COLO829 (cell line): ENCODE results near the gene CCDC13.

Source experiments
- DNase-seq: peaks from one replicate; pipeline ENCODE4 v3.0.0; 2012; ENCODE audit warnings: low spot score

Gene CCDC13

GRCh38 chr3:42732829-42733459 is 40.1 kb downstream of the CCDC13 start:
- DNase-seq: no peak

GRCh38 chr3:42732196-42732828 is 40.7 kb downstream of the CCDC13 start:
- DNase-seq: peak; percentile 97

GRCh38 chr3:42731476-42732195 is 41.4 kb downstream of the CCDC13 start:
- no peak for DNase-seq

GRCh38 chr3:42730706-42731420 is 42.2 kb downstream of the CCDC13 start:
- DNase-seq: no peak

- DNase-seq: no peak
Measured at GRCh38 chr3:42730294-42730693, 42.8 kb downstream of the CCDC13 start.

GRCh38 chr3:42729404-42730145 is 43.5 kb downstream of the CCDC13 start:
- no peak for DNase-seq

GRCh38 chr3:42728668-42729364 is 44.2 kb downstream of the CCDC13 start:
- no peak for DNase-seq

- no peak for DNase-seq
Measured at GRCh38 chr3:42728056-42728455, 45.0 kb downstream of the CCDC13 start.

GRCh38 chr3:42725454-42725853 is 47.6 kb downstream of the CCDC13 start:
- DNase-seq: peak; percentile 66

GRCh38 chr3:42723219-42723618 is 49.8 kb downstream of the CCDC13 start:
- DNase-seq: no peak
